ENCODE measurements around the gene LGALS7B. TPM values are rescaled to one million over a fixed set of nuclear protein-coding genes. Genes with fewer than 3 reads are reported as not detected.

The LGALS7B gene
- total and polyA plus RNA-seq, 2 donors (not counting 1 experiment from before 2014, with no cell fraction given) = not detected

DNA sequence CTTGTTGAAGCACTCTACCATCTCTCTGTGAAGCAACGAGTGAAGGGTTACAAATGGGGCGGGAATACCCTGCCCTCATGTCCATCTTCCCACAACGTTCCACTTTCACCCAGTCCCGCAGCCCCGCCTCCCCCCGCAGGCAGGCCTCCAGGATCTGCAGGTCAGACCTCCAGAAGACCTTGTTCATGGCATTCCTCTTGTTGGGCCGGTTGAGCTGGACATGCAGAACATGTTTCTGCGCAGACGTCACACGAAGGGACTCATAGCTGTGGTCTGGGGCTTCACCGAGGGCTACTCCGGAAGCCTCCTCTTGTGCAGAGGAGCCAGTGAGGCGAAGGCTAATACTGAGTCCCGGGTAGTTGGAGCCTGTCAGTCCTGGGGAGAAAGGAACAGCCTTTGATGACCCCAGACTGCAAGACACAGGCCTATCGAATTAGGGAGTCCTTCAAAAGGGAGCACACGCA is 42.2 kb downstream of the LGALS7B start:
- Mint-ChIP-seq H3K27ac (peak overlapping the region; percentile 94), H3K9me3 (ENCODE audit: insufficient read depth) (no peaks in the 10 kb centered on the region), H3K4me3 (peak overlapping the region; percentile 96), H3K27me3 (no peaks in the 10 kb centered on the region), H3K4me1 (peaks cover 25% of the 10 kb centered on the region)
- ChIA-PET CTCF (interaction anchor here (1.0 to 3.0 kb wide), 13 partner anchors 11 to 428 kb away, joined by 3 to 23 read pairs (median 7); partner anchors contain the start of genes FAM98C, MRPS12, NFKBIB and RINL), POLR2A (interaction anchor here (0.6 to 1.7 kb wide), 7 partner anchors 18 to 1967 kb away, joined by 3 to 16 read pairs (median 6); no protein-coding TSS in a partner anchor)
- ATAC-seq (ENCODE audit: low read depth) = peak; percentile 12
- Histone ChIP-seq H4K20me1 (ENCODE audit: control insufficient read depth, insufficient read depth, low read length, poor library complexity, severe bottlenecking) (peaks cover 15% of the 10 kb centered on the region), H3K9me3 (ENCODE audit: control extremely low read depth in 1 of 3, control insufficient read depth in 2 of 3, insufficient read depth in 1 of 3, low read length in 2 of 3) (no peaks in the 10 kb centered on the region), H3K27me3 (replicated peaks in 1 of 4; ENCODE audit: control extremely low read depth in 1 of 4, control insufficient read depth in 3 of 4, insufficient read depth in 4 of 4, low read length in 3 of 4) (no peaks in the 10 kb centered on the region), H3K4me3 (ENCODE audit: control extremely low read depth in 1 of 5, extremely low read depth in 1 of 5, insufficient read depth in 1 of 5, low read depth in 2 of 5, low read length in 4 of 5) (peak overlapping the region; percentile 62 to 100 (median 69)), H3K36me3 (replicated peaks in 1 of 2; ENCODE audit: control extremely low read depth in 1 of 2, control insufficient read depth in 1 of 2, extremely low read depth in 1 of 2, insufficient read depth in 2 of 2, low read length in 1 of 2) (peaks cover 7 to 24% of the 10 kb centered on the region in 2 experiments), H3K9ac (ENCODE audit: low read length) (peak overlapping the region; percentile 91), H3K4me2 (replicated peaks; ENCODE audit: low read depth, low read length, poor library complexity, severe bottlenecking) (peak overlapping the region; percentile 97), H3K27ac (ENCODE audit: low read length in 2 of 2) (peak overlapping the region; percentile 30 to 83), H2AFZ (ENCODE audit: insufficient read depth, low read depth, low read length, poor library complexity, severe bottlenecking) (peak overlapping the region; percentile 97), H3K79me2 (ENCODE audit: control insufficient read depth, insufficient read depth, low read length) (peaks cover 65% of the 10 kb centered on the region), H3K4me1 (ENCODE audit: control insufficient read depth in 2 of 2, insufficient read depth in 2 of 2, low read length in 2 of 2) (peaks cover 10 to 18% of the 10 kb centered on the region in 2 donors)
- DNase-seq = no peak
- WGBS (ENCODE audit: insufficient coverage) = 2% methylated on average over 15 of the region's 16 CpGs
- no peak for TF ChIP-seq EZH2 (IDR thresholded peaks at IDR 0.05; ENCODE audit: borderline replicate concordance, insufficient read depth, low read depth, low read length, poor library complexity, severe bottlenecking)
- TF ChIP-seq CTCF (IDR thresholded peaks at IDR 0.05) = no peak
- intact Hi-C loops (cut with micrococcal nuclease) = loop anchor here (1.0 to 5.0 kb wide), 8 partner anchors 18 to 213 kb away; partner anchors contain the start of genes ACTN4, HNRNPL, NFKBIB and SIRT2

DNA sequence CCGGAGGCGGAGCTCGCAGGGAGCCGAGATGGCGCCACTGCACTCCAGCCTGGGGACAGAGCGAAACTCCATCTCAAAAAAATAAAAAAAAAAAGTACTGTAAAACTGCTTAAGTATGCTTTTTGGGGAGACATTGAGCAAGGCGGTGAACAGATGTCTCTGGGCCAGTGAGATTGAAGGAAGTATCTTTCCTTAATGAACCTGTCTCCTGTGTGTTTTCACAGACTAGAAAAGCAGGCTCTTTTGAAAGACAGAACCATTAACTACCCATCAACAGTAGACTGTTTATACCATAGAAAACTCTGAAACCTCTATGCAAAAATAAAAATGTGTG is 44.1 kb downstream of the LGALS7B start:
- 100% methylated on average over 1 of the region's 7 CpGs for WGBS (ENCODE audit: insufficient coverage)
- Histone ChIP-seq H3K36me3 (replicated peaks in 1 of 2; ENCODE audit: control extremely low read depth in 1 of 2, control insufficient read depth in 1 of 2, extremely low read depth in 1 of 2, insufficient read depth in 2 of 2, low read length in 1 of 2) (peaks cover 7 to 29% of the 10 kb centered on the region in 2 experiments), H3K27me3 (replicated peaks in 1 of 4; ENCODE audit: control extremely low read depth in 1 of 4, control insufficient read depth in 3 of 4, insufficient read depth in 4 of 4, low read length in 3 of 4) (no peaks in the 10 kb centered on the region), H3K9me3 (ENCODE audit: control extremely low read depth in 1 of 3, control insufficient read depth in 2 of 3, insufficient read depth in 1 of 3, low read length in 2 of 3) (no peaks in the 10 kb centered on the region), H3K4me3 (ENCODE audit: control extremely low read depth in 1 of 5, extremely low read depth in 1 of 5, insufficient read depth in 1 of 5, low read depth in 2 of 5, low read length in 4 of 5) (no peak overlapping the region), H3K9ac (ENCODE audit: low read length) (no peak overlapping the region), H3K4me1 (ENCODE audit: control insufficient read depth in 2 of 2, insufficient read depth in 2 of 2, low read length in 2 of 2) (peaks cover 10 to 18% of the 10 kb centered on the region in 2 donors), H3K79me2 (ENCODE audit: control insufficient read depth, insufficient read depth, low read length) (peaks cover 46% of the 10 kb centered on the region), H2AFZ (ENCODE audit: insufficient read depth, low read depth, low read length, poor library complexity, severe bottlenecking) (no peak overlapping the region), H3K27ac (ENCODE audit: low read length in 2 of 2) (no peak overlapping the region), H4K20me1 (ENCODE audit: control insufficient read depth, insufficient read depth, low read length, poor library complexity, severe bottlenecking) (peaks cover 16% of the 10 kb centered on the region), H3K4me2 (replicated peaks; ENCODE audit: low read depth, low read length, poor library complexity, severe bottlenecking) (no peak overlapping the region)
- no peak overlapping the region for H3K4me3 Mint-ChIP-seq
- no peaks in the 10 kb centered on the region for H3K27me3 Mint-ChIP-seq
- TF ChIP-seq EZH2 (IDR thresholded peaks at IDR 0.05; ENCODE audit: borderline replicate concordance, insufficient read depth, low read depth, low read length, poor library complexity, severe bottlenecking) (no peak), CTCF (IDR thresholded peaks at IDR 0.05) (no peak)
- ChIA-PET CTCF (interaction anchor here (0.7 to 2.8 kb wide), 6 partner anchors 13 to 97 kb away, joined by 3 to 19 read pairs (median 5); partner anchors contain the start of genes MRPS12 and SARS2), POLR2A (interaction anchor here (0.6 to 1.4 kb wide), 5 partner anchors 8 to 621 kb away, joined by 3 to 9 read pairs (median 3); no protein-coding TSS in a partner anchor)
- peaks cover 21% of the 10 kb centered on the region for H3K4me1 Mint-ChIP-seq
- intact Hi-C loops (cut with micrococcal nuclease) = loop anchor here (5.0 kb wide), 1 partner anchor 101 kb away; no protein-coding TSS in a partner anchor
- DNase-seq = no peak
- no peaks in the 10 kb centered on the region for H3K9me3 Mint-ChIP-seq (ENCODE audit: insufficient read depth)
- no peak for ATAC-seq (ENCODE audit: low read depth)
- H3K27ac Mint-ChIP-seq = no peak overlapping the region

Measured in B cell (primary cell).